GM18909 (cell line): ENCODE results near the gene COL5A3.

ENCODE experiments used
- ATAC-seq: cut with Tn5 transposase; IDR thresholded peaks from one replicate; pipeline ENCODE4 v1.9.1; 2021; ENCODE audit warnings: mild to moderate bottlenecking; ENCODE audit not compliant: unreplicated experiment, poor library complexity

COL5A3 gene

DNA sequence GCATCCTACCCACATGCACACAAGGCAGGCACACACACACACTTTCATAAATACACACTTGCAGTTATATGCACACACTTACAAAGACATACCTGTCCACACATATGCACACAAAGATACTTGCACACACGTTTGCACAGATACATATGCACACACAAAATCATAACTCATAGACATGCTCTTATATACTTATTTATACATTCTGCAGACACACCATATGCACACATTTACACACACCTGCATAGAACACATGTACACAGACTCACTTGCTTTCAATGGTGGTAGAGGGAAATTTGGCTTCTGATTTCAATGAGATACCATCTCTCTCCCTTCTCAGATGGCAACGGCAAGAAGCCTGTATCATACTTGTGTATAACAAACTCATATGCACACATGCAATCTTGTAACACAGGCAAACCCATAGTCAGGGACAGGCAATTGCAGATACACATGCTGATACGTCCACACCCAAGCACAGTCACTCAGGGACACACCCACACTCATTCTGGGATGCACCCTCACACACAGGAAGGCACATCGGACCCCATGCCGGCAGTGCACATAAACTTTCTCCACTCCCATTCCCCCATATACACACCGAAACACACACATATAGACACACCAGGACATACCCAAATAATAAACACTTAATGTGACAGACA lies 98.6 kb downstream of the COL5A3 start:
- ATAC-seq = no peak

DNA sequence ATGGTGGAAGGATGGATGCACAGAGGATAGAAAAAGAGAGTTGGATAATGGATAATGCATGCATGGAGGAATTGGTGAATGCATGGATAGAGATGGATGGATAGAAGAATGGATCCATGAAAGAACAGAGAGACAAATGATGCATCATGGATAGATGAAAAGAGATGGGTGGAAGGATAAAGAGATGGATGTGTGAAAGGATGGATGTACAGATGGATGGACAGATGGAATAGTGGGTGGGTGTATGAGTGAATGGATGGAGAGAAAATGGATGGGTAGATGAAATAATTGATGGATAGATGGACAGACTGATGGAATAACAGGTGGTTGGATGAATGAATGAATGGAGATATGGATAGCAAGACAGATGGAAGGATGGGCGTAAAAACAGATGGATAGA lies 99.7 kb downstream of the COL5A3 start:
- ATAC-seq = no peak
